Cerebellar cortex (tissue), 1 donor: ENCODE results near the gene ZNF594.
"Not testable (repeated sequence)": the region's sequence is repeated elsewhere in the genome, so short reads cannot be mapped to it uniquely, and the experiment has no call there.

ENCODE experiments used
- DNase-seq: peaks from one replicate; pipeline ENCODE4 v3.0.0-alpha.2; 2015; ENCODE audit warnings: low spot score

ZNF594 gene

GRCh38 chr17:5136580-5137412 is 54.9 kb downstream of the ZNF594 start:
- not testable (repeated sequence) for DNase-seq

GRCh38 chr17:5135726-5136579 is 55.7 kb downstream of the ZNF594 start:
- DNase-seq: no peak

- DNase-seq: not testable (repeated sequence)
Measured at GRCh38 chr17:5135131-5135712, 56.4 kb downstream of the ZNF594 start.

GRCh38 chr17:5134571-5134970 is 57.1 kb downstream of the ZNF594 start:
- DNase-seq: not testable (repeated sequence)

- DNase-seq: not testable (repeated sequence)
Measured at GRCh38 chr17:5133961-5134360, 57.7 kb downstream of the ZNF594 start.

GRCh38 chr17:5133311-5133710 is 58.4 kb downstream of the ZNF594 start:
- no peak for DNase-seq

GRCh38 chr17:5132503-5133225 is 59.0 kb downstream of the ZNF594 start:
- not testable (repeated sequence) for DNase-seq

- not testable (repeated sequence) for DNase-seq
Measured at GRCh38 chr17:5131799-5132502, 59.7 kb downstream of the ZNF594 start.

- DNase-seq: no peak
Measured at GRCh38 chr17:5131146-5131715, 60.4 kb downstream of the ZNF594 start.

- not testable (repeated sequence) for DNase-seq
Measured at GRCh38 chr17:5130687-5131086, 61.0 kb downstream of the ZNF594 start.

GRCh38 chr17:5130261-5130660 is 61.4 kb downstream of the ZNF594 start:
- DNase-seq: not testable (repeated sequence)

- DNase-seq: not testable (repeated sequence)
Measured at GRCh38 chr17:5129770-5130169, 61.9 kb downstream of the ZNF594 start.
